Stimulated activated CD4-positive, alpha-beta T cell treated with anti-CD3 and anti-CD28 coated beads, Interleukin-2, amount 100 ng/mL, for 24 hours (primary cell): ENCODE data around the gene CRYGA.
"Not testable (repeated sequence)": the region's sequence is repeated elsewhere in the genome, so short reads cannot be mapped to it uniquely, and the experiment has no call there.

Experiments
- DNase-seq, 2 donors: peaks; one replicate each; pipeline ENCODE4 v3.0.0-alpha.2; 2020

CRYGA gene

DNA sequence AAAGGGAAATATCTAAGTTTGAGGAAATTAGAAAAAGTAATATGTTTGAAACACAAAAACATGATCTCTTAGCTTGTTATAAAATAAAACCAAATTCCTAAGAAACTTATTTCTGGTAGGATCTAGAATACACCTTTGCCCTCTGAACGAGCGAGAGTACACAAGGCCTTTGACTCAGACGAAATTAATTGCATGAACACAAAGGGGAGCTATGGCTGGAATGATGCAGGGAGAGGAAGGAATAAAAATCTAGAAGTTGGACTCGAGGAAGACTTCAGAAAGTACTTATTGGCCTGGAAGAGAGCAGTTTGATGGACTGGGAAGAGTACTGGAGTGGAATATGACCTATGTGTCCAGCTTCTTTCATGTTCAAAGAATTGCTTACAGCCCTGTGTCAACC lies 38.1 kb downstream of the CRYGA start:
- DNase-seq: no peak

DNA sequence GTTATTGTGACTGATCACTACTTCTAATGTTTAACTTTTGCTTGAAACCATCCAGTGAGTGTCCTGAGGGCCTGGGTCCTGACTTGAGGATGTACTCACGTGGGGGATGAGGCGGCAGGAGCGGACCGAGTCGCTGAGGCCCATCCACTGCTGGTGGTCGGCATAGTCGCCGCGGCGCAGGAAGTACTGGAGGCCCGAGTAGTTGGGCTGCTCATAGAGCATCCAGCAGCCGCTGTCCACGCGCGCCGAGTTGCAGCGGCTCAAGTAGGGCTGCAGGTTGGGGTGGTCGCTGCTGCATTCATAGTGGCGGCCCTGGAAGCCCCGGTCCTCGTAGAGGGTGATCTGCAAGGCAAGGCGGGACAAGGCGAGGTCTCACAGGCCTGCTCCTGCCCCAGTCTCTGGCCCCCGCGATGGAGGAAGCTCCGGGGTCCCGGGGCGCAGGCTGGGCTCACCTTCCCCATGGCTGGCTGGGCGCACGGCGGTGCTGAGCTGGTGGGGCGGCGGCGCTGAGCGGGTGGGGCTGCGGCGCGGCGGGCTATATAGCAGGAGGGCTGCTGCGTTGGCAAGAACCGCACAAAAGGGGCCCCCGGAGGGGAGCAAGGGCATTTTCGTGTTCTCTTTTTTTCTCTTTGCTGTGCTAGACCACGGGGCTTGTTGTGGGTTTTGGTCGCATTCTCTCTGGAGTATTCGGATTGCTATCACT lies 39.2 kb downstream of the CRYGA start, which contains the start of gene CRYGD:
CRYGD (minus strand) TSS at position 512 of the 703 bp plus-strand sequence; CDS start at position 461, 51 bp downstream.
- peak in 1 of 2 donors; percentile 9 for DNase-seq

DNA sequence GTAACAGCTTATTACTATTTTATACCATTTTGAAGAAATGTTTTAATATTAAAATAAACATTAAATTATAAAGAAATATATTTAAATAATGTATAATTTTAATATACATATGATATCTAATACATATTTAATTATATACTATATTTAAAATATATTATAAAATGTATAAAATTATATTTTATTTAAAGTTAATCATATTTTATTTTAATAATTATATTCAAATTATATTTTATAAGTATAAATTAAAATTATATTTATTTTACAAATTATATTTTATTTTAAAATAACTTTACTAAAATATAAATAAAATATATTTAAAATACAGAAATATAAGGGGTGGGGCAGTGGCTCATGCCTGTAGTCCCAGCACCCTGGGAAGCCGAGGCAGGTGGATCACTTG lies 41.1 kb downstream of the CRYGA start:
- no peak for DNase-seq

DNA sequence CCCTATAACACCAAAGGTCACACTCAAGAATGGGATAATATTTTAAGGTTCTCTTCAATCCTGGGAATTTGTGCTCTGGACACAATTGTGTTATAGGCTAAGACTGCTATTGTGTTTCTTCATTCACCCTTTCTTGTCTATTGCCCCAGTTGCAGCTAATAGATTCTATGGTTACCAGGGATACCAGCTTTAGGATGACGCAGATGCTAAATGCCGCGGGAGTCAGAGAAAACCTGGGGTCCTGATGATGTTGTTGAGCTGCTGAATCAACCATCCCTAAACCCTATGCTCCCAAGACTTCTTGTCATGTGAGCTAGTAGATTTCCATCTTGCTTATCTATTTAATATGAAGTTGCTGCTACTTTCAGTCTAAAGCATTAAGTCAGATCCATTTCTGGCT lies 44.5 kb downstream of the CRYGA start:
- no peak for DNase-seq

DNA sequence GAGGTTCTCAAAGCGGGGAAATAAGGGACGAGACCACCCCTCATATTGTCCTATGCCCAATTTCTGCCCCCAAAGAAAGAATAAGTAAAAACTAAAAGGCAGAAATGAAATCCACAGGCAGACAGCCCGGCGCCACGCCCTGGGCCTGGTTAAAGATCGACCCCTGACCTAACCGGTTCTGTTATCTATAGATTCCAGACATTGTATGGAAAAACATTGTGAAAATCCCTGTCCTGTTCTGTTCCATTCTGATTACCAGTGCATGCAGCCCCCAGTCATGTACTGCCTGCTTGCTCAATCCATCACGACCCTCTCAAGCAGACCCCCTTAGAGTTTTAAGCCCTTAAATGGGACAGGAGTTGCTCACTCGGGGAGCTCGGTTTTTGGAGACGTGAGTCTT lies 46.0 kb downstream of the CRYGA start:
- DNase-seq: not testable (repeated sequence)

DNA sequence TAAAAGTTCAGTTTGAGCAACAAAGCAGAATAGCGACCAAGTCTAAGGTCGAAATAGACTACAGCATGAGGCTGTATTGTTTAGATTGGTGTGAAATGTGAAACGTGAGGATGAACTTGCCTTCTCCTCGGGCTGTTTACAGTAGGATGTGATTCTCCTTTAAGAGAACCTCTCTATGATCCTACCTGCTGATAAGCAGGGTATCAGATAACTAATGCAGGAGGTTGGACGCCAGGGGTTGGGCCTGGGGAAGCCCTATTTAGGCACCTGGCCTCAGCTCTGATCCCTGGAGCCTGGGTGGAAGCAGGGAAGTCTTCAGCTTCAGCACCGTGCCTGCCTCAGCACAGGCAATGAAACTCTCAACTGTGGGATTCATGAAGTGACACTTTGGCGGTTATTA lies 50.4 kb downstream of the CRYGA start:
- no peak for DNase-seq

DNA sequence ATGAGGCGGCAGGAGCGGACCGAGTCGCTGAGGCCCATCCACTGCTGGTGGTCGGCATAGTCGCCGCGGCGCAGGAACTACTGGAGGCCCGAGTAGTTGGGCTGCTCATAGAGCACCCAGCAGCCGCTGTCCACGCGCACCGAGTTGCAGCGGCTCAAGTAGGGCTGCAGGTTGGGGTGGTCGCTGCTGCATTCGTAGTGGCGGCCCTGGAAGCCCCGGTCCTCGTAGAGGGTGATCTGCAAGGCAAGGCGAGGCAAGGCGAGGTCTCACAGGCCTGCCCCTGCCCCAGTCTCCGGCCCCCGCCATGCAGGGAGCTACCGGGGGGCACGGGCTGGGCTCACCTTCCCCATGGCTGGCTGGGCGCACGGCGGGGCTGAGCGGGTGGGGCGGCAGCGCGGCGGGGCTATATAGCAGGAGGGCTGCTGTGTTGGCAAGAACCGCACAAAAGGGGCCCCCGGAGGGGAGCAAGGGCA lies 51.1 kb downstream of the CRYGA start:
- not testable (repeated sequence) for DNase-seq
